Measurements from ENCODE around the gene TIMP2. TPM values are rescaled to one million over a fixed set of nuclear protein-coding genes. Genes with fewer than 3 reads are reported as not detected.
"Not testable (repeated sequence)": the region's sequence is repeated elsewhere in the genome, so short reads cannot be mapped to it uniquely, and the experiment has no call there.

TIMP2 gene
- total and polyA plus RNA-seq, 4 donors: 8.9 to 37.6 (median 10.1) TPM

- TF ChIP-seq HNF4A (conservative IDR thresholded peaks at IDR 0.05) (no peak), FOXA2 (IDR thresholded peaks at IDR 0.05) (no peak), REST (IDR thresholded peaks at IDR 0.05) (no peak)
- Histone ChIP-seq H3K9me3 (ENCODE audit: control insufficient read depth in 4 of 4, low read length in 3 of 4) (no peaks in the 10 kb centered on the region), H3K9ac (ENCODE audit: low read depth in 1 of 2, low read length in 2 of 2) (no peak overlapping the region), H3K36me3 (ENCODE audit: control insufficient read depth in 4 of 4, insufficient read depth in 3 of 4, low read depth in 1 of 4, low read length in 3 of 4) (no peaks in the 10 kb centered on the region), H3K4me1 (ENCODE audit: control insufficient read depth in 4 of 4, insufficient read depth in 4 of 4, low read length in 3 of 4) (no peaks in the 10 kb centered on the region), H3K27ac (ENCODE audit: low read depth in 1 of 2, low read length in 2 of 2) (no peak overlapping the region), H3K4me3 (ENCODE audit: low read depth in 1 of 3, low read length in 3 of 3) (no peak overlapping the region), H3K27me3 (ENCODE audit: control insufficient read depth in 4 of 4, insufficient read depth in 4 of 4, low read length in 3 of 4) (no peaks in the 10 kb centered on the region)
- WGBS: 88% methylated on average over 8 of the region's 8 CpGs
- DNase-seq (ENCODE audit: low spot score): no peak
Observed at GRCh38 chr17:78965491-78965924, 40.3 kb upstream of the TIMP2 start.

GRCh38 chr17:78963378-78963777 is 38.2 kb upstream of the TIMP2 start:
- TF ChIP-seq REST (IDR thresholded peaks at IDR 0.05): no peak
- no peak for TF ChIP-seq TAF1 (conservative IDR thresholded peaks at IDR 0.05)
- no peak for TF ChIP-seq JUND (IDR thresholded peaks at IDR 0.05)
- TF ChIP-seq HNF4A (conservative IDR thresholded peaks at IDR 0.05): no peak
- TF ChIP-seq RAD21 (IDR thresholded peaks at IDR 0.05): no peak
- no peak for TF ChIP-seq FOXA1 (IDR thresholded peaks at IDR 0.05)
- TF ChIP-seq ATF3 (IDR thresholded peaks at IDR 0.05): no peak
- TF ChIP-seq NR2F2 (IDR thresholded peaks at IDR 0.05): no peak
- no peak for TF ChIP-seq MAX (IDR thresholded peaks at IDR 0.05)
- TF ChIP-seq CTCF (IDR thresholded peaks at IDR 0.05; ENCODE audit: low read depth, low read length, missing input control): no peak
- TF ChIP-seq HNF4G (IDR thresholded peaks at IDR 0.05): no peak
- TF ChIP-seq GABPA (IDR thresholded peaks at IDR 0.05 in 1 of 2, conservative IDR thresholded peaks at IDR 0.05 in 1 of 2): no peak
- no peak for TF ChIP-seq FOXA2 (IDR thresholded peaks at IDR 0.05)
- TF ChIP-seq SP1 (IDR thresholded peaks at IDR 0.05): no peak
- TF ChIP-seq RXRA (IDR thresholded peaks at IDR 0.05): no peak
- no peak for TF ChIP-seq EGR1 (IDR thresholded peaks at IDR 0.05; ENCODE audit: low read depth in 2 of 2)
- TF ChIP-seq YY1 (IDR thresholded peaks at IDR 0.05): no peak
- no peak for TF ChIP-seq ZBTB33 (IDR thresholded peaks at IDR 0.05)
- H3K9ac ChIP-seq (ENCODE audit: low read depth in 1 of 2, low read length in 2 of 2): no peak overlapping the region
- H3K9me3 ChIP-seq (ENCODE audit: control insufficient read depth in 4 of 4, low read length in 3 of 4): no peaks in the 10 kb centered on the region
- DNase-seq (ENCODE audit: low spot score): no peak
- 92% methylated on average over 6 of the region's 6 CpGs for WGBS
- no peaks in the 10 kb centered on the region for H3K27me3 ChIP-seq (ENCODE audit: control insufficient read depth in 4 of 4, insufficient read depth in 4 of 4, low read length in 3 of 4)
- no peaks in the 10 kb centered on the region for H3K4me1 ChIP-seq (ENCODE audit: control insufficient read depth in 4 of 4, insufficient read depth in 4 of 4, low read length in 3 of 4)
- no peak overlapping the region for H3K27ac ChIP-seq (ENCODE audit: low read depth in 1 of 2, low read length in 2 of 2)
- H3K4me3 ChIP-seq (ENCODE audit: low read depth in 1 of 3, low read length in 3 of 3): no peak overlapping the region
- no peaks in the 10 kb centered on the region for H3K36me3 ChIP-seq (ENCODE audit: control insufficient read depth in 4 of 4, insufficient read depth in 3 of 4, low read depth in 1 of 4, low read length in 3 of 4)

- not testable (repeated sequence) for H3K9me3 ChIP-seq (ENCODE audit: control insufficient read depth in 4 of 4, low read length in 3 of 4); DNase-seq (ENCODE audit: low spot score); H3K36me3 ChIP-seq (ENCODE audit: control insufficient read depth in 4 of 4, insufficient read depth in 3 of 4, low read depth in 1 of 4, low read length in 3 of 4); H3K27ac ChIP-seq (ENCODE audit: low read depth in 1 of 2, low read length in 2 of 2); H3K27me3 ChIP-seq (ENCODE audit: control insufficient read depth in 4 of 4, insufficient read depth in 4 of 4, low read length in 3 of 4); H3K4me3 ChIP-seq (ENCODE audit: low read depth in 1 of 3, low read length in 3 of 3); H3K4me1 ChIP-seq (ENCODE audit: control insufficient read depth in 4 of 4, insufficient read depth in 4 of 4, low read length in 3 of 4); H3K9ac ChIP-seq (ENCODE audit: low read depth in 1 of 2, low read length in 2 of 2)
- WGBS: 94% methylated on average over 8 of the region's 8 CpGs
Observed at GRCh38 chr17:78962984-78963348, 37.8 kb upstream of the TIMP2 start.
